Loucy (cell line): ENCODE data around the gene TADA3.

Experiments
- EZH2phosphoT487 ChIP-seq: fragments of 200-600 bp; IDR thresholded peaks from 2 replicates; pipeline ENCODE4 v1.6.1; 2018; ENCODE audit warnings: antibody characterized with exemption, mild to moderate bottlenecking, moderate library complexity, borderline replicate concordance
- TF ChIP-seq, protein P1 (sequence below): fragments of 200-600 bp; sonication (generic); conservative IDR thresholded peaks from 2 replicates; pipeline ENCODE4 v1.5.1; 2014; ENCODE audit warnings: mild to moderate bottlenecking, antibody characterized with exemption, low read length

- TF ChIP-seq, protein P1, sequence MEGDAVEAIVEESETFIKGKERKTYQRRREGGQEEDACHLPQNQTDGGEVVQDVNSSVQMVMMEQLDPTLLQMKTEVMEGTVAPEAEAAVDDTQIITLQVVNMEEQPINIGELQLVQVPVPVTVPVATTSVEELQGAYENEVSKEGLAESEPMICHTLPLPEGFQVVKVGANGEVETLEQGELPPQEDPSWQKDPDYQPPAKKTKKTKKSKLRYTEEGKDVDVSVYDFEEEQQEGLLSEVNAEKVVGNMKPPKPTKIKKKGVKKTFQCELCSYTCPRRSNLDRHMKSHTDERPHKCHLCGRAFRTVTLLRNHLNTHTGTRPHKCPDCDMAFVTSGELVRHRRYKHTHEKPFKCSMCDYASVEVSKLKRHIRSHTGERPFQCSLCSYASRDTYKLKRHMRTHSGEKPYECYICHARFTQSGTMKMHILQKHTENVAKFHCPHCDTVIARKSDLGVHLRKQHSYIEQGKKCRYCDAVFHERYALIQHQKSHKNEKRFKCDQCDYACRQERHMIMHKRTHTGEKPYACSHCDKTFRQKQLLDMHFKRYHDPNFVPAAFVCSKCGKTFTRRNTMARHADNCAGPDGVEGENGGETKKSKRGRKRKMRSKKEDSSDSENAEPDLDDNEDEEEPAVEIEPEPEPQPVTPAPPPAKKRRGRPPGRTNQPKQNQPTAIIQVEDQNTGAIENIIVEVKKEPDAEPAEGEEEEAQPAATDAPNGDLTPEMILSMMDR = no peak
- no peak for TF ChIP-seq EZH2phosphoT487
These were observed 48.1 kb downstream of the TADA3 start for GRCh38 chr3:9744162-9744561.
